Thymus (tissue), 11 donors: ENCODE data around the gene RAB40A. TPM values are rescaled to one million over a fixed set of nuclear protein-coding genes. Genes with fewer than 3 reads are reported as not detected.

Source experiments
- DNase-seq, 9 donors: peaks; one replicate each; pipeline ENCODE4 v3.0.0-alpha.2; 2013; ENCODE audit warnings: low spot score in 9 of 9, low read depth in 6 of 9, missing footprints in 1 of 9
- H3K27ac ChIP-seq, 2 donors: one replicate each; pipeline ENCODE4 v1.5.1; 2013; ENCODE audit warnings: control low read depth in 1 of 2, low read depth in 1 of 2, low read length in 1 of 2, mild to moderate bottlenecking in 1 of 2, moderate library complexity in 1 of 2
- H3K27me3 ChIP-seq, 2 donors: one replicate each; pipeline ENCODE4 v1.5.1; 2013; ENCODE audit warnings: low read length in 1 of 2; ENCODE audit not compliant: control insufficient read depth in 2 of 2, insufficient read depth in 1 of 2
- H3K36me3 ChIP-seq, 2 donors: one replicate each; pipeline ENCODE4 v1.5.1; 2013; ENCODE audit warnings: low read length in 1 of 2, mild to moderate bottlenecking in 1 of 2, moderate library complexity in 1 of 2; ENCODE audit not compliant: control insufficient read depth in 2 of 2, insufficient read depth in 2 of 2
- H3K4me1 ChIP-seq, 2 donors: one replicate each; pipeline ENCODE4 v1.5.1; 2013; ENCODE audit warnings: low read length in 2 of 2; ENCODE audit not compliant: control insufficient read depth in 2 of 2, insufficient read depth in 2 of 2
- H3K4me3 ChIP-seq, 2 donors: one replicate each; pipeline ENCODE4 v1.5.1; 2013; ENCODE audit warnings: low read length in 2 of 2, control low read depth in 1 of 2, mild to moderate bottlenecking in 1 of 2
- H3K9me3 ChIP-seq, 2 donors: one replicate each; pipeline ENCODE4 v1.5.1; 2013; ENCODE audit warnings: low read length in 1 of 2, mild to moderate bottlenecking in 1 of 2; ENCODE audit not compliant: control insufficient read depth in 2 of 2, insufficient read depth in 1 of 2
- WGBS: extraction: QIAGEN DNeasy Blood & Tissue Kit; methylation state at CpG from one replicate; pipeline ENCODE4 v1.1.7; 2013; 5-methylcytosine and 5-hydroxymethylcytosine counted together
- polyA plus RNA-seq: library from polyadenylated mRNA; stranded (reverse); fragments of 200-250 nt; gene quantifications from one replicate; pipeline ENCODE4 v1.2.3, GENCODE V29; 2013
- total RNA-seq: library from RNA; stranded (reverse); fragments of 120-200 nt; gene quantifications from one replicate; pipeline ENCODE4 v1.2.4, GENCODE V29; 2013
- donor health status: healthy.

Gene RAB40A
- total and polyA plus RNA-seq, 2 donors: 0.09 to 0.48 TPM

DNA sequence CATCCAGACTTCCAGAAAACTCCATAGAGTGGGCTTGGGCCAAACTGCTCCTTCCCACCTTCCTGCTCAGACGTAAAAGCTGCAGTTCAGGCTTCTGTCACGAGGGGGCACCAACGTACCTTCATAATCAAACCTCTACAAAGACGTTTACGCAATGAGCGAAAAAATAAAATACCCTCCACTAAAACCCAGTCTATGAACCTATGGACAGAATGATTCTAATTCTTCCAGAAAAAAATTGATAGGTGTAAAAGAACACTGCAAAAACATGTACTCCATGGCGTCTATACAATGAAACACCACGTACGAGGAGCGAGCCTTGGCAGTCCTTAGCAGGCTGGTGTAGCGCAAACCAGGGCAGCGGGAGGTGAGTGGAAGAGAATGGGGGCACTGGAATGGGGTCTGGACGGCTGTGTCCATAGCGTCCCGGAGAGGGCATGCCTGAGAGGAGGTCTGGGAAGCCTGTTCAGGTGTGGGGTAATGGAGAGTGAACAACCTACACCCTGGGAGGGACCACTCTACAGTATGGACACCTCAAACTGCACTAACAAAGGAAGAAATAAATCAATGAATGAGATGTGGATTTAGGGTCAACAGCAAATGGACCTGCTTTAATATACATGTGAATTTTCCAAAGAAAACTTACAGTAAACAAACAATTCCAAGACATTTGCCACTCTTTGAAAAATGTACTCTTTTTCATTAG lies 14.4 kb upstream of the RAB40A start:
- peak; percentile 30 to 79 (median 54) for DNase-seq
- no peaks in the 10 kb centered on the region for H3K9me3 ChIP-seq
- 18% methylated on average over 15 of the region's 15 CpGs for WGBS
- no peaks in the 10 kb centered on the region for H3K4me1 ChIP-seq
- H3K36me3 ChIP-seq: no peaks in the 10 kb centered on the region
- no peak overlapping the region for H3K27ac ChIP-seq
- peaks cover 0 to 2% of the 10 kb centered on the region in 2 donors for H3K27me3 ChIP-seq
- H3K4me3 ChIP-seq: peak overlapping the region in 1 of 2 donors; percentile 0

DNA sequence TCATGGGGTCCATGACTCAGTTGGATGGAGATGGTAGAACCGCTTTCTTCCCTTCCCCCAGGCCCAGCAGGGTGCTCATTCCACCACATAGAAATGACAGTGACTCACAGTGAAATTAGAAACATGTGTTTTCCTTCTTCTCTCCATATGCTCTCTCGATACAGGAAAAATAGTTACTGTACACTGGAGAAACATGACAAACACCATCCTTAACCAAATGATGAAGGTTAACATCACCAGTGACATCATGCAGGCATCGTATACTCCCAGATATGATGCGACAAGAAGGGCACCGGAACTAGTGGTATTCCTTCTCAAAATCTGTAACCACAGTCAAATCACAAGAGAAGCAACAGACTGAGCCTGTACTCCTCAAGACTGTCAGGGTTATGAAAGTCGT lies 11.7 kb upstream of the RAB40A start:
- no peak for DNase-seq
- no peaks in the 10 kb centered on the region for H3K9me3 ChIP-seq
- no peak overlapping the region for H3K4me3 ChIP-seq
- H3K27ac ChIP-seq: no peak overlapping the region
- no peaks in the 10 kb centered on the region for H3K4me1 ChIP-seq
- H3K36me3 ChIP-seq: no peaks in the 10 kb centered on the region
- H3K27me3 ChIP-seq: peaks cover 0 to 2% of the 10 kb centered on the region in 2 donors
- WGBS: 99% methylated on average over 6 of the region's 6 CpGs

DNA sequence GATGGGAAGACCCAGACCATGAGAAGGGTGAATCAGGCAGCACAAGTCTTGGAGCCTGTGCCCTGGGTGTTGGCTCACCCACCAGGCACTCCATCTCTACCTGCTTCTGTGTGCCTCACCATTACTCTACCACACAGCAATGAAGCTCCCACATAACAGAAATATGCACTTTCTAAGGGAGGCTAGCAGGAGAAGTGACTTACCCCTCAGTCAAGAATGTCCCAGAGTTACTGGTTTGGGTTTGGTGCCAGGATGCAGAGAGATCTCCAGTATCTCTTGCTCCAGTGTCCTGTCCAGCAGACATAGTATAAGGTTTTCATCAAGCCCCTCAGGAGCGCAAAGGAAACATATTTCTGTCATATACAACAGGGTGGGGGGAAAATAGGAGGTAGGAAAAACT lies 11.3 kb upstream of the RAB40A start:
- 94% methylated on average over 1 of the region's 1 CpG for WGBS
- no peak overlapping the region for H3K4me3 ChIP-seq
- no peak for DNase-seq
- no peaks in the 10 kb centered on the region for H3K9me3 ChIP-seq
- H3K27me3 ChIP-seq: peaks cover 0 to 2% of the 10 kb centered on the region in 2 donors
- H3K4me1 ChIP-seq: no peaks in the 10 kb centered on the region
- no peaks in the 10 kb centered on the region for H3K36me3 ChIP-seq
- no peak overlapping the region for H3K27ac ChIP-seq

DNA sequence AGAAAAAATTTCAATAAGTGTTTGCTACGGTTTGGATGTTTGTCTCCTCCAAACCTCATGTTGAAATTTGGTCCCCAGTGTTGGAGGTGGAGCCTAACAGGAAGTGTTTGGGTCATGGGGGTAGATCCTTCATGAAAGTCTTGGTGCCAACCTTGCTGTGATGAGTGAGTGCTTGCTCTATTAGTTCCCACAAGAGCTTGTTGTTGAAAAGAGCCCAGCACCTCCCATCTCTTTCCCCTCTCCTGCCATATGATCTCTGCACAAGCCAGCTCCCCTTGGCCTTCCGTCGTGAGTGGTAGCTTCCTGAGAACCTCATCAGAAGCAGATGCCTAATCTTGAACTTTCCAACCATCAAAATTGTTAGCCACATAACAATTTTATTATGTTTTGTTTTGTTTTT lies 10.3 kb upstream of the RAB40A start:
- no peak overlapping the region for H3K27ac ChIP-seq
- WGBS: 90% methylated on average over 3 of the region's 3 CpGs
- no peaks in the 10 kb centered on the region for H3K36me3 ChIP-seq
- no peak overlapping the region for H3K4me3 ChIP-seq
- no peak for DNase-seq
- no peaks in the 10 kb centered on the region for H3K4me1 ChIP-seq
- no peaks in the 10 kb centered on the region for H3K9me3 ChIP-seq
- H3K27me3 ChIP-seq: peaks cover 0 to 2% of the 10 kb centered on the region in 2 donors

DNA sequence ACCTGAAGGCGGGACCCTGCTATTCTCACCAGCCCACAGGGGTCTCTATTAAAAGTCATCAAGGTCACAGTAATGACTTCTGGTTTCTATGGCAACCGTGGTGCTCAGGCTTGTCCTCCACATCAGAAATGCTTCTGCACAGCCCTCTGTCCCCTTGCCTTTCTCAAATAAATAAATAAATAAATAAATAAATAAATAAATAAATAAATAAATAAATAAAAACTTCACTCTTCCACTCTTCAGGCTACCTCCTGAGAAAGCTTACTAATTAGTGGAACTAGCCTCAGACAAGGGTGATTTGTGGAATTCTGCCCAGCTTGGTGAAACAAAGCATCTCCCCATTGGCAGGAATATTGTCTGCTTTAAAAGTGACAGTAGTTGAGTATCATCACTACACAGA lies 5.5 kb upstream of the RAB40A start:
- no peaks in the 10 kb centered on the region for H3K4me1 ChIP-seq
- WGBS: 94% methylated on average over 2 of the region's 2 CpGs
- H3K27me3 ChIP-seq: no peaks in the 10 kb centered on the region
- H3K9me3 ChIP-seq: no peaks in the 10 kb centered on the region
- H3K4me3 ChIP-seq: no peak overlapping the region
- H3K36me3 ChIP-seq: no peaks in the 10 kb centered on the region
- no peak overlapping the region for H3K27ac ChIP-seq
- DNase-seq: no peak

DNA sequence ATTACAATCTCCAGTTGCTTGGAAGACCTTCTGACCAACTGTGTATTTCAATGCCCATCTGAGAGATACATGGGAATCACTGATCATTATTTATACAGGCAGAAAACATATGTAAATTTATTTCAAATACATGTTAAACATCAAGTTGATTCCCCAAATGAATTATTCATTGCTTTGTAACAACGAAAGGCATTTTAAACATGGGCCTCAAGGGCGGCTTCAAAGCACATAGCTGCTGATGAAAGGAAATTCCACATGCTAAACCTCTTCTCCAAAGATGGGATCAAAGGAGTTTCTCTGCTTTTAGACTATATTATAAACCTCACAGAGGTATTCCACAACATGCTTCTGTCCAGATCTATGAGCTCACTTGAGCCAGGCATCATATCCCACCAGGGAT lies 4.3 kb upstream of the RAB40A start:
- no peaks in the 10 kb centered on the region for H3K27me3 ChIP-seq
- H3K4me3 ChIP-seq: no peak overlapping the region
- no peak overlapping the region for H3K27ac ChIP-seq
- WGBS: 96% methylated on average over 2 of the region's 2 CpGs
- H3K4me1 ChIP-seq: no peaks in the 10 kb centered on the region
- DNase-seq: no peak
- H3K36me3 ChIP-seq: no peaks in the 10 kb centered on the region
- no peaks in the 10 kb centered on the region for H3K9me3 ChIP-seq

DNA sequence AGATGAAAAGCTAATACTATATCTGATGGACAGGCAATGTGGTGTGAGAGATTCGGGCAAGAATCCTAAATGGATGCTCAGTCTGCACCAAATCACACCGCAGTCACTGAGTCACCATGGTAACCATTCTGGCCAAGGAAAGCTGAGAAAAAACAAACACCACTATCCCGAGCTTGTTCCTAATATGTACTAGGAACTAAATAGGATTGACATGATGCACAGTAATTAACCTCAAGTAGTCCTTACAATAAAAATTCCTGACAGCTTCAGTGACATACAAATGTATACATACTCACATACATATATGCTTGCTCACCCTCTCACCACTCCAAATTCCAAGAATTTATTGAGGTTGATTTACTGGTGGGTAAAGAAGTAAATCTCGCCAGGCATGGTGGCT lies 1.1 kb upstream of the RAB40A start:
- no peaks in the 10 kb centered on the region for H3K9me3 ChIP-seq
- 90% methylated on average over 4 of the region's 4 CpGs for WGBS

DNA sequence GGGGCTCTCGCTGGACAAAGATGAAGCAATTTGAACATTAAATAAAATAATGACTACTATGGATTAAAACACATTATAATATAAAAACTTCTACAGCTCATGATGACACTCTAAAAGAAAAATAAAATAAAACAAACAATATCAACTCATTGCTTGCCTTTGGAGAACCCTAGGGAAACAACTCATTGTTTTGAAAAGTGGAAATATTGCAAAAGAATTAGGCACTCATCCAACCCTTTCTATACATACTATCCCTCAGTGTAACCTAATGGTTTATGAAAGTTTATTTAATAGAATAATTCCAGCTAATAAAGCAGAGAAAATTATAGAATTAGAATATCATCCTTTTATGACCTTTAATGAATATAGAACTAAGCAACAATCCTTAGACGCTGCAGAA lies 718 bp downstream of the RAB40A start:
- 95% methylated on average over 2 of the region's 2 CpGs for WGBS
- H3K36me3 ChIP-seq: no peaks in the 10 kb centered on the region
- H3K27me3 ChIP-seq: no peaks in the 10 kb centered on the region
- no peaks in the 10 kb centered on the region for H3K9me3 ChIP-seq
- no peak overlapping the region for H3K4me3 ChIP-seq
- no peak overlapping the region for H3K27ac ChIP-seq
- H3K4me1 ChIP-seq: no peaks in the 10 kb centered on the region
- DNase-seq: no peak

More for the DNA sequence above, 1.1 kb upstream of the RAB40A start:
- Histone ChIP-seq H3K36me3 (no peaks in the 10 kb centered on the region), H3K4me1 (no peaks in the 10 kb centered on the region), H3K4me3 (no peak overlapping the region), H3K27ac (no peak overlapping the region), H3K27me3 (no peaks in the 10 kb centered on the region)
- DNase-seq: no peak

DNA sequence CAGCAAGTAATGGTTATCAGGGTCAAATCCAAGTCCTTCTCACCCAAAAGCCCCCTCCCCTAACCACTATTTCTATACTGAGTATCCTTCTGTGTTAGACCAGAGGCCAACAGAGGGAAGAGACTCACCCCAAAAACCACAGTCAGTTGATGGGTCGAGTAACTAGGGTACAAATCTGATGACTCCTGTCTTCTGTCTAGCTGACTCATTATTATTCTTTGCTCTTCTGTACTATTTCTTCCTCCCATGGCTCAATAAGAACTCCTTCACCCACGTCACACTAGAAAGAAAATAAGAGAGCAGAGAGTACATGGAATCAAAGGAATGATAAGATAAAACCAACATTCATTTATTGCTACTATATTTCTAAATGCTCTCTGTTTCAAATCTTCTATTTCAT lies 2.0 kb downstream of the RAB40A start:
- 68% methylated on average over 2 of the region's 2 CpGs for WGBS
- no peaks in the 10 kb centered on the region for H3K36me3 ChIP-seq
- H3K27ac ChIP-seq: no peak overlapping the region
- H3K27me3 ChIP-seq: no peaks in the 10 kb centered on the region
- H3K4me1 ChIP-seq: no peaks in the 10 kb centered on the region
- no peak for DNase-seq
- no peak overlapping the region for H3K4me3 ChIP-seq
- no peaks in the 10 kb centered on the region for H3K9me3 ChIP-seq
